ENCODE measurements around the gene RBM17. TPM values are rescaled to one million over a fixed set of nuclear protein-coding genes. Genes with fewer than 3 reads are reported as not detected.

Gene RBM17
- total and polyA plus RNA-seq, 2 of the 13 experiments (the other 11 are each of a cell fraction or from before 2014, with no cell fraction given), result 30.7 to 77.5 TPM

DNA sequence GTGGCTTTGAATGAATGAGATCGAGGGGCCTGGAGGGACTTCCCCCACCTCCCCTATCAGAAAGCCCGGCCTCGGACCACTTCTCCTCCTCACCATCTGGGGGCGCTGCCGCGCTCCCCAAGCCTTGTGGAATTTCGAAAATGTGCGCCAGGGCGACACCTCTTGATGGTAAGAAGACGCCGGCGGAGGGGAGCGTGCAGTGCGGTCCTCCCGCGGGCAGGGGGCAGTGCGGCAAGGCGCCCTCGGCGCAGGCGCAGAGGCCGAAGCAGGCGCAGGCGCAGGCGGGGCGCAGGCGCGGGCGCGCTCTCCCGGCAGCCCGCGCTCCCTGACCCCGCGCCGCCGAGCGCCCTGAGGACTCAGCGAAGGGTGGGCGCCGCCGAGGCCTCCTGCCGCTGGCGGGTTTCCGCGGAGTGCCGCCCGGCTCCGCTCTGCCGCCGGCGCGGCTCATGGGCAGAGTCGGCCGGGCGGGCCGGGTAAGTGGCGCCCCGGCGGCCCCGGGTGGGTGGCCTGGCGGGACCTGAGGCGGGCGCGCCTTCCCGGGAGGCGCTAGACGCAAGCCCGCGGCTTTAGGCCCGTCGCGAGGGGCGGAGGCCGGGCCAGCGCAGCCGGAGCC lies at the start of gene RBM17 (continued):
- TF ChIP-seq KLF16 (CRISPR knock-in tag; IDR thresholded peaks at IDR 0.05) (peak in 1 of 2 experiments; percentile 64; a peak in 1 of 4 replicates), SMAD1 (CRISPR knock-in tag; IDR thresholded peaks at IDR 0.05; ENCODE audit: borderline replicate concordance, low read depth) (no peak), RAD21 (CRISPR knock-in tag; IDR thresholded peaks at IDR 0.05) (peak; percentile 75), HOXA5 (CRISPR knock-in tag; IDR thresholded peaks at IDR 0.05) (peak; percentile 91), RFX5 (IDR thresholded peaks at IDR 0.05; ENCODE audit: low read depth, low read length) (peak; percentile 41; the same call in 1 of the 2 replicates), SMAD9 (CRISPR knock-in tag; IDR thresholded peaks at IDR 0.05) (no peak), ZNF136 (CRISPR knock-in tag; IDR thresholded peaks at IDR 0.05; ENCODE audit: low read depth) (no peak), PCBP1 (IDR thresholded peaks at IDR 0.05; ENCODE audit: borderline replicate concordance, low read depth, low read length) (no peak)
- TF ChIP-seq, protein P1, sequence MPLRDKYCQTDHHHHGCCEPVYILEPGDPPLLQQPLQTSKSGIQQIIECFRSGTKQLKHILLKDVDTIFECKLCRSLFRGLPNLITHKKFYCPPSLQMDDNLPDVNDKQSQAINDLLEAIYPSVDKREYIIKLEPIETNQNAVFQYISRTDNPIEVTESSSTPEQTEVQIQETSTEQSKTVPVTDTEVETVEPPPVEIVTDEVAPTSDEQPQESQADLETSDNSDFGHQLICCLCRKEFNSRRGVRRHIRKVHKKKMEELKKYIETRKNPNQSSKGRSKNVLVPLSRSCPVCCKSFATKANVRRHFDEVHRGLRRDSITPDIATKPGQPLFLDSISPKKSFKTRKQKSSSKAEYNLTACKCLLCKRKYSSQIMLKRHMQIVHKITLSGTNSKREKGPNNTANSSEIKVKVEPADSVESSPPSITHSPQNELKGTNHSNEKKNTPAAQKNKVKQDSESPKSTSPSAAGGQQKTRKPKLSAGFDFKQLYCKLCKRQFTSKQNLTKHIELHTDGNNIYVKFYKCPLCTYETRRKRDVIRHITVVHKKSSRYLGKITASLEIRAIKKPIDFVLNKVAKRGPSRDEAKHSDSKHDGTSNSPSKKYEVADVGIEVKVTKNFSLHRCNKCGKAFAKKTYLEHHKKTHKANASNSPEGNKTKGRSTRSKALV (CRISPR knock-in tag; IDR thresholded peaks at IDR 0.05), result 0 out of 2 replicates have a peak, but pooled peaks have one; percentile 47
- TF ChIP-seq, protein P2, sequence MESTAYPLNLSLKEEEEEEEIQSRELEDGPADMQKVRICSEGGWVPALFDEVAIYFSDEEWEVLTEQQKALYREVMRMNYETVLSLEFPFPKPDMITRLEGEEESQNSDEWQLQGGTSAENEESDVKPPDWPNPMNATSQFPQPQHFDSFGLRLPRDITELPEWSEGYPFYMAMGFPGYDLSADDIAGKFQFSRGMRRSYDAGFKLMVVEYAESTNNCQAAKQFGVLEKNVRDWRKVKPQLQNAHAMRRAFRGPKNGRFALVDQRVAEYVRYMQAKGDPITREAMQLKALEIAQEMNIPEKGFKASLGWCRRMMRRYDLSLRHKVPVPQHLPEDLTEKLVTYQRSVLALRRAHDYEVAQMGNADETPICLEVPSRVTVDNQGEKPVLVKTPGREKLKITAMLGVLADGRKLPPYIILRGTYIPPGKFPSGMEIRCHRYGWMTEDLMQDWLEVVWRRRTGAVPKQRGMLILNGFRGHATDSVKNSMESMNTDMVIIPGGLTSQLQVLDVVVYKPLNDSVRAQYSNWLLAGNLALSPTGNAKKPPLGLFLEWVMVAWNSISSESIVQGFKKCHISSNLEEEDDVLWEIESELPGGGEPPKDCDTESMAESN (CRISPR knock-in tag; conservative IDR thresholded peaks at IDR 0.05), result peak; percentile 87
- TF ChIP-seq, protein P3, sequence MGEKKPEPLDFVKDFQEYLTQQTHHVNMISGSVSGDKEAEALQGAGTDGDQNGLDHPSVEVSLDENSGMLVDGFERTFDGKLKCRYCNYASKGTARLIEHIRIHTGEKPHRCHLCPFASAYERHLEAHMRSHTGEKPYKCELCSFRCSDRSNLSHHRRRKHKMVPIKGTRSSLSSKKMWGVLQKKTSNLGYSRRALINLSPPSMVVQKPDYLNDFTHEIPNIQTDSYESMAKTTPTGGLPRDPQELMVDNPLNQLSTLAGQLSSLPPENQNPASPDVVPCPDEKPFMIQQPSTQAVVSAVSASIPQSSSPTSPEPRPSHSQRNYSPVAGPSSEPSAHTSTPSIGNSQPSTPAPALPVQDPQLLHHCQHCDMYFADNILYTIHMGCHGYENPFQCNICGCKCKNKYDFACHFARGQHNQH (CRISPR knock-in tag; IDR thresholded peaks at IDR 0.05), result peak; percentile 88
- TF ChIP-seq, protein P4, sequence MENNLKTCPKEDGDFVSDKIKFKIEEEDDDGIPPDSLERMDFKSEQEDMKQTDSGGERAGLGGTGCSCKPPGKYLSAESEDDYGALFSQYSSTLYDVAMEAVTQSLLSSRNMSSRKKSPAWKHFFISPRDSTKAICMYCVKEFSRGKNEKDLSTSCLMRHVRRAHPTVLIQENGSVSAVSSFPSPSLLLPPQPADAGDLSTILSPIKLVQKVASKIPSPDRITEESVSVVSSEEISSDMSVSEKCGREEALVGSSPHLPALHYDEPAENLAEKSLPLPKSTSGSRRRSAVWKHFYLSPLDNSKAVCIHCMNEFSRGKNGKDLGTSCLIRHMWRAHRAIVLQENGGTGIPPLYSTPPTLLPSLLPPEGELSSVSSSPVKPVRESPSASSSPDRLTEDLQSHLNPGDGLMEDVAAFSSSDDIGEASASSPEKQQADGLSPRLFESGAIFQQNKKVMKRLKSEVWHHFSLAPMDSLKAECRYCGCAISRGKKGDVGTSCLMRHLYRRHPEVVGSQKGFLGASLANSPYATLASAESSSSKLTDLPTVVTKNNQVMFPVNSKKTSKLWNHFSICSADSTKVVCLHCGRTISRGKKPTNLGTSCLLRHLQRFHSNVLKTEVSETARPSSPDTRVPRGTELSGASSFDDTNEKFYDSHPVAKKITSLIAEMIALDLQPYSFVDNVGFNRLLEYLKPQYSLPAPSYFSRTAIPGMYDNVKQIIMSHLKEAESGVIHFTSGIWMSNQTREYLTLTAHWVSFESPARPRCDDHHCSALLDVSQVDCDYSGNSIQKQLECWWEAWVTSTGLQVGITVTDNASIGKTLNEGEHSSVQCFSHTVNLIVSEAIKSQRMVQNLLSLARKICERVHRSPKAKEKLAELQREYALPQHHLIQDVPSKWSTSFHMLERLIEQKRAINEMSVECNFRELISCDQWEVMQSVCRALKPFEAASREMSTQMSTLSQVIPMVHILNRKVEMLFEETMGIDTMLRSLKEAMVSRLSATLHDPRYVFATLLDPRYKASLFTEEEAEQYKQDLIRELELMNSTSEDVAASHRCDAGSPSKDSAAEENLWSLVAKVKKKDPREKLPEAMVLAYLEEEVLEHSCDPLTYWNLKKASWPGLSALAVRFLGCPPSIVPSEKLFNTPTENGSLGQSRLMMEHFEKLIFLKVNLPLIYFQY (CRISPR knock-in tag; IDR thresholded peaks at IDR 0.05; ENCODE audit: borderline replicate concordance), result no peak
- TF ChIP-seq, protein P5, sequence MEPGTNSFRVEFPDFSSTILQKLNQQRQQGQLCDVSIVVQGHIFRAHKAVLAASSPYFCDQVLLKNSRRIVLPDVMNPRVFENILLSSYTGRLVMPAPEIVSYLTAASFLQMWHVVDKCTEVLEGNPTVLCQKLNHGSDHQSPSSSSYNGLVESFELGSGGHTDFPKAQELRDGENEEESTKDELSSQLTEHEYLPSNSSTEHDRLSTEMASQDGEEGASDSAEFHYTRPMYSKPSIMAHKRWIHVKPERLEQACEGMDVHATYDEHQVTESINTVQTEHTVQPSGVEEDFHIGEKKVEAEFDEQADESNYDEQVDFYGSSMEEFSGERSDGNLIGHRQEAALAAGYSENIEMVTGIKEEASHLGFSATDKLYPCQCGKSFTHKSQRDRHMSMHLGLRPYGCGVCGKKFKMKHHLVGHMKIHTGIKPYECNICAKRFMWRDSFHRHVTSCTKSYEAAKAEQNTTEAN (CRISPR knock-in tag; conservative IDR thresholded peaks at IDR 0.05), result peak; percentile 63; the same call in 1 of the 2 replicates
- TF ChIP-seq, protein P6, sequence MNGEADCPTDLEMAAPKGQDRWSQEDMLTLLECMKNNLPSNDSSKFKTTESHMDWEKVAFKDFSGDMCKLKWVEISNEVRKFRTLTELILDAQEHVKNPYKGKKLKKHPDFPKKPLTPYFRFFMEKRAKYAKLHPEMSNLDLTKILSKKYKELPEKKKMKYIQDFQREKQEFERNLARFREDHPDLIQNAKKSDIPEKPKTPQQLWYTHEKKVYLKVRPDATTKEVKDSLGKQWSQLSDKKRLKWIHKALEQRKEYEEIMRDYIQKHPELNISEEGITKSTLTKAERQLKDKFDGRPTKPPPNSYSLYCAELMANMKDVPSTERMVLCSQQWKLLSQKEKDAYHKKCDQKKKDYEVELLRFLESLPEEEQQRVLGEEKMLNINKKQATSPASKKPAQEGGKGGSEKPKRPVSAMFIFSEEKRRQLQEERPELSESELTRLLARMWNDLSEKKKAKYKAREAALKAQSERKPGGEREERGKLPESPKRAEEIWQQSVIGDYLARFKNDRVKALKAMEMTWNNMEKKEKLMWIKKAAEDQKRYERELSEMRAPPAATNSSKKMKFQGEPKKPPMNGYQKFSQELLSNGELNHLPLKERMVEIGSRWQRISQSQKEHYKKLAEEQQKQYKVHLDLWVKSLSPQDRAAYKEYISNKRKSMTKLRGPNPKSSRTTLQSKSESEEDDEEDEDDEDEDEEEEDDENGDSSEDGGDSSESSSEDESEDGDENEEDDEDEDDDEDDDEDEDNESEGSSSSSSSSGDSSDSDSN (CRISPR knock-in tag; IDR thresholded peaks at IDR 0.05), result peak; percentile 97

Data from HepG2 (cell line).